HG03565 (cell line): ENCODE data around the gene HGFAC.

Experiments
- ATAC-seq: cut with Tn5 transposase; IDR thresholded peaks from one replicate; pipeline ENCODE4 v1.9.1; 2021; ENCODE audit warnings: mild to moderate bottlenecking, moderate library complexity; ENCODE audit not compliant: unreplicated experiment

HGFAC gene

GRCh38 chr4:3441501-3442459 is at the start of gene HGFAC:
Gene HGFAC, plus strand, starts transcription at chr4:3441968. Its CDS starts 34 bp downstream, at chr4:3442002.
- no peak for ATAC-seq

GRCh38 chr4:3392321-3392720 is 49.4 kb upstream of the HGFAC start:
- no peak for ATAC-seq

- ATAC-seq = no peak
These were observed 48.6 kb upstream of the HGFAC start for GRCh38 chr4:3393171-3393570.

- ATAC-seq = no peak
These were observed 45.2 kb upstream of the HGFAC start for GRCh38 chr4:3396600-3396999.

GRCh38 chr4:3397128-3397527 is 44.6 kb upstream of the HGFAC start:
- no peak for ATAC-seq

- no peak for ATAC-seq
These were observed 42.2 kb upstream of the HGFAC start for GRCh38 chr4:3399277-3400194.

- ATAC-seq = no peak
These were observed 40.2 kb upstream of the HGFAC start for GRCh38 chr4:3401436-3402171.

- no peak for ATAC-seq
These were observed 39.0 kb upstream of the HGFAC start for GRCh38 chr4:3402491-3403347.

GRCh38 chr4:3403348-3403906 is 38.3 kb upstream of the HGFAC start:
- ATAC-seq = no peak

GRCh38 chr4:3404546-3404945 is 37.2 kb upstream of the HGFAC start:
- no peak for ATAC-seq

- no peak for ATAC-seq
These were observed 36.6 kb upstream of the HGFAC start for GRCh38 chr4:3405176-3405575.

- no peak for ATAC-seq
These were observed 35.7 kb upstream of the HGFAC start for GRCh38 chr4:3406021-3406420.

- no peak for ATAC-seq
These were observed 35.3 kb upstream of the HGFAC start for GRCh38 chr4:3406431-3406830.

- no peak for ATAC-seq
These were observed 34.5 kb upstream of the HGFAC start for GRCh38 chr4:3407171-3407771.

GRCh38 chr4:3407930-3408792 is 33.6 kb upstream of the HGFAC start:
- ATAC-seq = no peak

GRCh38 chr4:3408793-3409330 is 32.9 kb upstream of the HGFAC start:
- no peak for ATAC-seq

- no peak for ATAC-seq
These were observed 32.1 kb upstream of the HGFAC start for GRCh38 chr4:3409571-3410091.
